Liver (tissue), 3 donors: ENCODE results near the gene PLCB3.

ENCODE experiments used
- EGR1 ChIP-seq, 2 donors: IDR thresholded peaks; 2 replicates each; pipeline ENCODE4 v1.6.1; 2016 to 2018; ENCODE audit warnings: antibody characterized with exemption in 2 of 2, low read depth in 2 of 2
- FOXA1 ChIP-seq: IDR thresholded peaks from 2 replicates; pipeline ENCODE4 v1.6.1; 2016; ENCODE audit warnings: antibody characterized with exemption
- GABPA ChIP-seq, 2 donors: IDR thresholded peaks in 1 of 2; conservative IDR thresholded peaks in 1 of 2; 2 replicates each; pipeline ENCODE4 v1.6.1; 2016; ENCODE audit warnings: antibody characterized with exemption in 2 of 2, mild to moderate bottlenecking in 1 of 2, moderate library complexity in 1 of 2
- HNF4A ChIP-seq, 2 donors: conservative IDR thresholded peaks; 2 replicates each; pipeline ENCODE4 v1.6.1; 2016; ENCODE audit warnings: antibody characterized with exemption in 2 of 2, mild to moderate bottlenecking in 2 of 2
- JUND ChIP-seq, 2 donors: IDR thresholded peaks; 2 replicates each; pipeline ENCODE4 v1.6.1; 2016; ENCODE audit warnings: antibody characterized with exemption in 2 of 2
- RAD21 ChIP-seq, 2 donors: IDR thresholded peaks; 2 replicates each; pipeline ENCODE4 v1.6.1; 2016; ENCODE audit warnings: antibody characterized with exemption in 2 of 2, mild to moderate bottlenecking in 2 of 2
- SP1 ChIP-seq: IDR thresholded peaks from 2 replicates; pipeline ENCODE4 v1.6.1; 2018; ENCODE audit warnings: antibody characterized with exemption, mild to moderate bottlenecking
- TAF1 ChIP-seq: conservative IDR thresholded peaks from 2 replicates; pipeline ENCODE4 v1.6.1; 2016; ENCODE audit warnings: antibody characterized with exemption, mild to moderate bottlenecking
- YY1 ChIP-seq: IDR thresholded peaks from 2 replicates; pipeline ENCODE4 v1.6.1; 2016; ENCODE audit warnings: antibody characterized with exemption, mild to moderate bottlenecking
- TF ChIP-seq, protein P1 (sequence below): fragments of 150-350 bp; IDR thresholded peaks from 2 replicates; pipeline ENCODE4 v1.5.1; 2017; ENCODE audit warnings: improper control_type of control experiment, low read depth, low read length; ENCODE audit not compliant: missing input control
- TF ChIP-seq, protein P2 (sequence below): IDR thresholded peaks from 2 replicates; pipeline ENCODE4 v1.6.1; 2016; ENCODE audit warnings: antibody characterized with exemption
- TF ChIP-seq, protein P3 (sequence below): IDR thresholded peaks from 2 replicates; pipeline ENCODE4 v1.6.1; 2016; ENCODE audit warnings: antibody characterized with exemption
- TF ChIP-seq, protein P4 (sequence below): IDR thresholded peaks from 2 replicates; pipeline ENCODE4 v1.6.1; 2016; ENCODE audit warnings: antibody characterized with exemption
- TF ChIP-seq, protein P5 (sequence below): IDR thresholded peaks from 2 replicates; pipeline ENCODE4 v1.6.1; 2016; ENCODE audit warnings: antibody characterized with exemption, mild to moderate bottlenecking
- donor health status: healthy.
- donor health status: healthy.

DNA sequence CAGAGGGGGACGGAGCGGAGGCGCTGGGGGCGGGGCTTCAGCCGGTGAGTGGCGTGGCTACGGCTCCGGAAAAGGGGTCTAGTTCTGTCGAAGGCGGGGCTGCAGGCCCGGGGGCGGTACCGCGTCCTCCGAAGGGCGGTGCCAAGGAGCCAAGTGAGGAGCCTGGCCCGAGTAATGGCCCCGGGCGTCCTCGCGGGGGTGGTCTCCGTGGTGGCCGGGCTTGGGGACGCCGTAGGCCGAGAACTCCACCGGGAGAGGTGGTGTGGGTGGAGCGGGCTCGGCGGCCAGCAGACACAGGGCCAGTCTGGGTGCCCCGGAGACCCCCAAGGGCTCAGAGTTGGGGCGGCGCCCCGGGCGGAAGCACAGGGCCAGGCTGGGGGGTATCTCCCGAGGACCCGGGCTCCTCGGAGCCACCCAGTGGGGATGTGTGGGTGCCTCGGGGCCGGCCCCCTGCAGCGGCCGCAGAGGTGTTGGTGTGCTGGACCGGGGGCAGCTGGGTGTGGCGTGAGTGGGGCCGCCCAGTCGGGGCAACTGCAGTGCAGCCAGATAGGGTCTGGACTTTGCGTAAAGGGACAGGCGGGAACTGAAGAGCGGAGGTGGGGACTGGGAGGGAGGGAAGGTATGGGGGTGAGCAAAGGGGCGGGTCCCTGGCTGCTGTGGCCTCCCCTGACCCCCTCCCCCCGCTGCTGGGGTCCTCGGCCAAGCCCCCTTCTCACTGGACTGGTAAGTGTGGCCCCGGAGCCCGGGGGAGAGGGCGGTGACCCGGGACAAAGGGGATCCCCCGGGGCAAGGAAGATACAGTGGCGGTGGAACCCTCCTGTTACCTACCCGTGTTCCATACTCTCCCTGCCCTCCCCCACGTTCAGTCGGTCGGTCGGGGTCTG lies 9.6 kb upstream of the PLCB3 start:
- TF ChIP-seq, protein P1, sequence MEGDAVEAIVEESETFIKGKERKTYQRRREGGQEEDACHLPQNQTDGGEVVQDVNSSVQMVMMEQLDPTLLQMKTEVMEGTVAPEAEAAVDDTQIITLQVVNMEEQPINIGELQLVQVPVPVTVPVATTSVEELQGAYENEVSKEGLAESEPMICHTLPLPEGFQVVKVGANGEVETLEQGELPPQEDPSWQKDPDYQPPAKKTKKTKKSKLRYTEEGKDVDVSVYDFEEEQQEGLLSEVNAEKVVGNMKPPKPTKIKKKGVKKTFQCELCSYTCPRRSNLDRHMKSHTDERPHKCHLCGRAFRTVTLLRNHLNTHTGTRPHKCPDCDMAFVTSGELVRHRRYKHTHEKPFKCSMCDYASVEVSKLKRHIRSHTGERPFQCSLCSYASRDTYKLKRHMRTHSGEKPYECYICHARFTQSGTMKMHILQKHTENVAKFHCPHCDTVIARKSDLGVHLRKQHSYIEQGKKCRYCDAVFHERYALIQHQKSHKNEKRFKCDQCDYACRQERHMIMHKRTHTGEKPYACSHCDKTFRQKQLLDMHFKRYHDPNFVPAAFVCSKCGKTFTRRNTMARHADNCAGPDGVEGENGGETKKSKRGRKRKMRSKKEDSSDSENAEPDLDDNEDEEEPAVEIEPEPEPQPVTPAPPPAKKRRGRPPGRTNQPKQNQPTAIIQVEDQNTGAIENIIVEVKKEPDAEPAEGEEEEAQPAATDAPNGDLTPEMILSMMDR: no peak
- TF ChIP-seq, protein P2, sequence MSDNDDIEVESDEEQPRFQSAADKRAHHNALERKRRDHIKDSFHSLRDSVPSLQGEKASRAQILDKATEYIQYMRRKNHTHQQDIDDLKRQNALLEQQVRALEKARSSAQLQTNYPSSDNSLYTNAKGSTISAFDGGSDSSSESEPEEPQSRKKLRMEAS: peak; percentile 66
- TF ChIP-seq, protein P3, sequence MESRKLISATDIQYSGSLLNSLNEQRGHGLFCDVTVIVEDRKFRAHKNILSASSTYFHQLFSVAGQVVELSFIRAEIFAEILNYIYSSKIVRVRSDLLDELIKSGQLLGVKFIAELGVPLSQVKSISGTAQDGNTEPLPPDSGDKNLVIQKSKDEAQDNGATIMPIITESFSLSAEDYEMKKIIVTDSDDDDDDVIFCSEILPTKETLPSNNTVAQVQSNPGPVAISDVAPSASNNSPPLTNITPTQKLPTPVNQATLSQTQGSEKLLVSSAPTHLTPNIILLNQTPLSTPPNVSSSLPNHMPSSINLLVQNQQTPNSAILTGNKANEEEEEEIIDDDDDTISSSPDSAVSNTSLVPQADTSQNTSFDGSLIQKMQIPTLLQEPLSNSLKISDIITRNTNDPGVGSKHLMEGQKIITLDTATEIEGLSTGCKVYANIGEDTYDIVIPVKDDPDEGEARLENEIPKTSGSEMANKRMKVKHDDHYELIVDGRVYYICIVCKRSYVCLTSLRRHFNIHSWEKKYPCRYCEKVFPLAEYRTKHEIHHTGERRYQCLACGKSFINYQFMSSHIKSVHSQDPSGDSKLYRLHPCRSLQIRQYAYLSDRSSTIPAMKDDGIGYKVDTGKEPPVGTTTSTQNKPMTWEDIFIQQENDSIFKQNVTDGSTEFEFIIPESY: no peak
- TF ChIP-seq TAF1 (no peak), JUND (IDR thresholded peaks at IDR 0.05) (peak in 1 of 2 donors; percentile 9), FOXA1 (no peak), GABPA (IDR thresholded peaks at IDR 0.05 in 1 of 2, conservative IDR thresholded peaks at IDR 0.05 in 1 of 2) (no peak), YY1 (peak; percentile 81), HNF4A (conservative IDR thresholded peaks at IDR 0.05) (no peak), SP1 (peak; percentile 2), RAD21 (IDR thresholded peaks at IDR 0.05) (no peak), EGR1 (IDR thresholded peaks at IDR 0.05; ENCODE audit: low read depth in 2 of 2) (no peak)
- TF ChIP-seq, protein P4, sequence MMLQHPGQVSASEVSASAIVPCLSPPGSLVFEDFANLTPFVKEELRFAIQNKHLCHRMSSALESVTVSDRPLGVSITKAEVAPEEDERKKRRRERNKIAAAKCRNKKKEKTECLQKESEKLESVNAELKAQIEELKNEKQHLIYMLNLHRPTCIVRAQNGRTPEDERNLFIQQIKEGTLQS: no peak
- TF ChIP-seq, protein P5, sequence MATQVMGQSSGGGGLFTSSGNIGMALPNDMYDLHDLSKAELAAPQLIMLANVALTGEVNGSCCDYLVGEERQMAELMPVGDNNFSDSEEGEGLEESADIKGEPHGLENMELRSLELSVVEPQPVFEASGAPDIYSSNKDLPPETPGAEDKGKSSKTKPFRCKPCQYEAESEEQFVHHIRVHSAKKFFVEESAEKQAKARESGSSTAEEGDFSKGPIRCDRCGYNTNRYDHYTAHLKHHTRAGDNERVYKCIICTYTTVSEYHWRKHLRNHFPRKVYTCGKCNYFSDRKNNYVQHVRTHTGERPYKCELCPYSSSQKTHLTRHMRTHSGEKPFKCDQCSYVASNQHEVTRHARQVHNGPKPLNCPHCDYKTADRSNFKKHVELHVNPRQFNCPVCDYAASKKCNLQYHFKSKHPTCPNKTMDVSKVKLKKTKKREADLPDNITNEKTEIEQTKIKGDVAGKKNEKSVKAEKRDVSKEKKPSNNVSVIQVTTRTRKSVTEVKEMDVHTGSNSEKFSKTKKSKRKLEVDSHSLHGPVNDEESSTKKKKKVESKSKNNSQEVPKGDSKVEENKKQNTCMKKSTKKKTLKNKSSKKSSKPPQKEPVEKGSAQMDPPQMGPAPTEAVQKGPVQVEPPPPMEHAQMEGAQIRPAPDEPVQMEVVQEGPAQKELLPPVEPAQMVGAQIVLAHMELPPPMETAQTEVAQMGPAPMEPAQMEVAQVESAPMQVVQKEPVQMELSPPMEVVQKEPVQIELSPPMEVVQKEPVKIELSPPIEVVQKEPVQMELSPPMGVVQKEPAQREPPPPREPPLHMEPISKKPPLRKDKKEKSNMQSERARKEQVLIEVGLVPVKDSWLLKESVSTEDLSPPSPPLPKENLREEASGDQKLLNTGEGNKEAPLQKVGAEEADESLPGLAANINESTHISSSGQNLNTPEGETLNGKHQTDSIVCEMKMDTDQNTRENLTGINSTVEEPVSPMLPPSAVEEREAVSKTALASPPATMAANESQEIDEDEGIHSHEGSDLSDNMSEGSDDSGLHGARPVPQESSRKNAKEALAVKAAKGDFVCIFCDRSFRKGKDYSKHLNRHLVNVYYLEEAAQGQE: peak; percentile 31
